ENCODE data around the gene HDDC3.

HDDC3 gene

DNA sequence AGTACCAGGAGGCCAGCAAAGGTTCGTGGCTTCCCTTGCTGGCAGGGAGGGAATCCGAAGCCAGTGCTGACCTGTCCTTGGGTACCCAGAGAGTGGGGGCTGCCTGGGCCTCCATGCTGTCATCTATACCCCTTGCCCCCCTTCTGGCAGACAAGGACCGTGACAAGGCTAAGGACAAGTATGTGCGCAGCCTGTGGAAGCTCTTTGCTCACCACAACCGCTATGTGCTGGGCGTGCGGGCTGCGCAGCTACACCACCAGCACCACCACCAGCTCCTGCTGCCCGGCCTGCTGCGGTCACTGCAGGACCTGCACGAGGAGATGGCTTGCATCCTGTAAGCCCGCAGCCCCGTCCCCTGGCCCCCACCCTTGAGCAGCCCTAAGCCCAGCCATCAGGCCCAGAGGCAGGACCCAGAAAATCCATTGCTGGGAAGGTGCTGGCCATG lies 45.3 kb downstream of the HDDC3 start:
- no peak for FAIRE-seq

DNA sequence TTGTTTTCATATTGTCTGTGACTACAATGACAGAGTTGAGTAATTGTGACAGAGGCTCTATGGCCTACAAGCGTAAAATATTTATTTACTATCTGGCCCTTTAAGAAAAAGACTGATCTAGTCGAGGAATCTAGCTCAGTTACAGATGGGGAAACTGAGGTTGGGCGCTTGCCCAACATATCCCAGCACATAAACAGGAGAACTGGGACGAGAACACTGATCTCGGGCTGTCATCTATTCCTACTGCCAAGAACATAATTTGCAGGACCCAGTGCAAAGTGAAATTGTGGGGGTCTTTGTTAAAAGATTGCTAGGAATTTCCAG lies 46.1 kb downstream of the HDDC3 start:
- FAIRE-seq, result no peak

DNA sequence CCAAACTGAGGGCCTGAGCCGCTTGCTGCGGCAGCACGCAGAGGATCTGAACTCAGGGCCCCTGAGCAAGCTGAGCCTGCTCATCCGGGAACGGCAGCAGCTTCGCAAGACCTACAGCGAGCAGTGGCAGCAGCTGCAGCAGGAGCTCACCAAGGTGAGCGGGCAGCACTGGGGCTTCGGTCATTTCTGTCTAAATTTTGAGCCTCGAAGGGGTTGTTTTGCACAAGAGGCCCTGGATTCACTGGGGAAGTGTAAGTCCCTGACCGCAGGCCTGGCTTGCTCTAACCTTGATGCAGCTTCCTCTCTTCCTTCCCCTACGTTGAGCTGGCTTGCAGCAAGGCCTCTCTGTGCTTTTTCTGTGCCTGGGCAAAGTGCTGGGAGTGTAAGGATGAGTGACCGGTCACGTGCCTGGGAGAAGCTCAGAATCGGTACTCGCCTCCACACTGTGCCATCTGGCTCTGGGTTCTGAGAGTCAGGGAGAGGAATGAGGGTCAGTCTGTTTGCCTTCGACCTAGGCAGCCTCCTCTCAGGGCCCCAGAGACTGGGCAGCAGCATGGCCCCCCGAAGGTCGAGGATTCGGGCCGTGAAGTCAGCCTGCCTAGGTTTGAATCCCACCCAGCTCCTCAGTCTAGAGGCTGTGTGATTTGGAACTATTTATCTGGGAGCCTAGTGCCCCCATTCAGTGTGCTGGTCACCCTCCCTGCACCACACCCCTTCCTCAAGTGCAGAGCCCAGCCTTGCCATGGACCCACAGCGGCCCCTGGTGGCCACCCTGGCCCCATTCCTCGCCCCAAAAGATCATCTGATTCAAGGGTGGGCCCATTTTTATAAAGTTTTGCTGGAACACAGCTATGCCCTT lies 46.7 kb downstream of the HDDC3 start:
- no peak for FAIRE-seq

DNA sequence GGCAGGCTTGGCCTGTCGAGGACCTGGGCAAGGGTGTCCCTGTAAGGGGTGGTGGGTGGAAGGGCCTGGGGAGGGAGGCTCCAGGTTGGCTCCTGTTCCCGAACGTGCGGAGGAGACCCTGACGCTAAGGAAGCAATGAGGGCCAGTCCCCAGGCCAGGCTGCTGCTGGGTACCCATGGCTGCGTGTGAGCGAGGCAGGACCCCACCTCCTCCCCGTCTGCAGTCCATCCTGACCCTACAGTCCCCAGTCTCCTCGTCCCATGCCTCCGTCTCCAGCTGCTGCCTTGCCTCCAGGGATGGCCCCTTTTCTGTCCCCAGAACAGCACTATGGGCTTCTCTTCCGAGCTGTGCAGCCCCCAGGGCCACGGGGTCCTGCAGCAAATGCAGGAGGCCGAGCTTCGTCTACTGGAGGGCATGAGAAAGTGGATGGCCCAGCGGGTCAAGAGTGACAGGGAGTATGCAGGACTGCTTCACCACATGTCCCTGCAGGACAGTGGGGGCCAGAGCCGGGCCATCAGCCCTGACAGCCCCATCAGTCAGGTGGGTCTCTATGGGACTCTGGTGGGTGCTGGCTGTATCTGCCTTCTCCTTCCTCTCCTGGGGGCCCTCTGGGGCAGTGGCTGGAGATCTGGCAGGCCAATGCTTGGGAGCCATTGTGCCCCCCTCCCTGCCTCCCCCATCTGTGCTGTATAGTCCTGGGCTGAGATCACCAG lies 47.5 kb downstream of the HDDC3 start:
- no peak for FAIRE-seq

DNA sequence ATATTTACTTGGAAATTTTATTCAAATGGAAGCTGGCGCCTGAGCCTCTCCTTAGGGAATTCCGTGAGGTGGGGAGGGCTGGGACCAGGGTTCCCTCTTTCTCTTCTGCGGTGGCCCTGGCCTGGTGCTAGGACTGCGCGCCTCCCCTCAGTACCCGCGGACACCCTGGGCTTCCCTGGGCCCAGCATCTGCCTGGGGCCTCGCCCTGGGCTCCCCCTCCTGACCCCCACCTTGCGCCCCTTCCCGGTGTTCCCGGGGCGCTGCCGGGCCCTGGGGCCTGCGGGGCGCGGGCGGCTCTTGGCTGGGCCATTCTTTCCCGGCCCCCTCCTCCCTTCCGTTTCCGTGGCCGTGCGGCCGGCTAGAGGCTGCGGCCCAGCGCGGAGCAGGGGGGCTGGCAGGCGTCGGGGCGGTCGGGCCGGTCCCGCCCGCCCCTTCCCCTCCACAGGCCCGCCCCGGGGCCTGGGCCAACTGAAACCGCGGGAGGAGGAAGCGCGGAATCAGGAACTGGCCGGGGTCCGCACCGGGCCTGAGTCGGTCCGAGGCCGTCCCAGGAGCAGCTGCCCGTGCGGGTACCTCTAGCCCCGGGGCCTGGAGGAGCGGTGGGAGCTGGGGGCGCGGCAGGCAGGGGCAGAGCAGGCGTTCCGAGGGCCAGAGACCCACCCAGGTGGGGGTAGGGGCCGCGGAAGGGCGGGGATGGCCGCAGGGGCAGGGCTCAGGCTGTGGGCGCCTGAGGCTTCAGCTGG lies 48.2 kb downstream of the HDDC3 start, which contains the start of gene FES:
Gene FES (plus strand): TSS at position 529 of the 743 bp plus-strand sequence. CDS start 542 bp downstream, outside the sequence.
- FAIRE-seq, result no peak

DNA sequence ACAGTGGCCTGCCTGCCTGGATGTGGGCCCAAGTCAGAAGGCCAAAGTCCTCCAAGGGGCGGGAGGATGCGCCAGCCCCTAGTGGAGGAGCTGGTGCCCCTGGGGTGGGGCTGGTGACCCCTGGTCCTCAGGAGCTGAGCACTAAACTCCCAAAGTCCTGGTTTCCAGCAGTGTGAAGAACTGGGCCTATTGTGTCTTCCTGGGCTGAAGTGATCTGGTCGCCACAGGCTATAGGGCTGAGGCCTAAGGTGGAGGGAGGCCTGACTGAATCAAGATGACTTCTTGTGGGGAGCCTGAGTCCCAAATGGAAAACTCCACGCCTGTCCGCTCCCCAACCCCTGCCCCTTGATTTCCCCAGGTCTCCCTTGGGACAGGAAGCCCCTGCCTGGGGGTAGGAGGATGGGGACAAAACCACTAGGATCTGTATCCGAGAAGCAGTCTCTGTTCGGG lies 48.8 kb downstream of the HDDC3 start:
- no peak for FAIRE-seq

DNA sequence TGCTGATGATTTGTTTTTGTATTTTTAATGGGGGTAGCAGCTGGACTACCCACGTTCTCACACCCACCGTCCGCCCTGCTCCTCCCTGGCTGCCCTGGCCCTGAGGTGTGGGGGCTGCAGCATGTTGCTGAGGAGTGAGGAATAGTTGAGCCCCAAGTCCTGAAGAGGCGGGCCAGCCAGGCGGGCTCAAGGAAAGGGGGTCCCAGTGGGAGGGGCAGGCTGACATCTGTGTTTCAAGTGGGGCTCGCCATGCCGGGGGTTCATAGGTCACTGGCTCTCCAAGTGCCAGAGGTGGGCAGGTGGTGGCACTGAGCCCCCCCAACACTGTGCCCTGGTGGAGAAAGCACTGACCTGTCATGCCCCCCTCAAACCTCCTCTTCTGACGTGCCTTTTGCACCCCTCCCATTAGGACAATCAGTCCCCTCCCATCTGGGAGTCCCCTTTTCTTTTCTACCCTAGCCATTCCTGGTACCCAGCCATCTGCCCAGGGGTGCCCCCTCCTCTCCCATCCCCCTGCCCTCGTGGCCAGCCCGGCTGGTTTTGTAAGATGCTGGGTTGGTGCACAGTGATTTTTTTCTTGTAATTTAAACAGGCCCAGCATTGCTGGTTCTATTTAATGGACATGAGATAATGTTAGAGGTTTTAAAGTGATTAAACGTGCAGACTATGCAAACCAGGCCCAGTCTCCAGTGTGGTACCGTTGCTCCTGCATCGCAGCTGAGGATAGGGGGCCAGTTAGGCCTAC lies 49.4 kb downstream of the HDDC3 start:
- no peak for FAIRE-seq

DNA sequence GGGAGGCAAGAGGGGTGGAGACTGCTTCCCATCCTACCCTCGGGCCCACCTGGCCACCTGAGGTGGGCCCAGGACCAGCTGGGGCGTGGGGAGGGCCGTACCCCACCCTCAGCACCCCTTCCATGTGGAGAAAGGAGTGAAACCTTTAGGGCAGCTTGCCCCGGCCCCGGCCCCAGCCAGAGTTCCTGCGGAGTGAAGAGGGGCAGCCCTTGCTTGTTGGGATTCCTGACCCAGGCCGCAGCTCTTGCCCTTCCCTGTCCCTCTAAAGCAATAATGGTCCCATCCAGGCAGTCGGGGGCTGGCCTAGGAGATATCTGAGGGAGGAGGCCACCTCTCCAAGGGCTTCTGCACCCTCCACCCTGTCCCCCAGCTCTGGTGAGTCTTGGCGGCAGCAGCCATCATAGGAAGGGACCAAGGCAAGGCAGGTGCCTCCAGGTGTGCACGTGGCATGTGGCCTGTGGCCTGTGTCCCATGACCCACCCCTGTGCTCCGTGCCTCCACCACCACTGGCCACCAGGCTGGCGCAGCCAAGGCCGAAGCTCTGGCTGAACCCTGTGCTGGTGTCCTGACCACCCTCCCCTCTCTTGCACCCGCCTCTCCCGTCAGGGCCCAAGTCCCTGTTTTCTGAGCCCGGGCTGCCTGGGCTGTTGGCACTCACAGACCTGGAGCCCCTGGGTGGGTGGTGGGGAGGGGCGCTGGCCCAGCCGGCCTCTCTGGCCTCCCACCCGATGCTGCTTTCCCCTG lies 50.2 kb downstream of the HDDC3 start:
- no peak for FAIRE-seq

DNA sequence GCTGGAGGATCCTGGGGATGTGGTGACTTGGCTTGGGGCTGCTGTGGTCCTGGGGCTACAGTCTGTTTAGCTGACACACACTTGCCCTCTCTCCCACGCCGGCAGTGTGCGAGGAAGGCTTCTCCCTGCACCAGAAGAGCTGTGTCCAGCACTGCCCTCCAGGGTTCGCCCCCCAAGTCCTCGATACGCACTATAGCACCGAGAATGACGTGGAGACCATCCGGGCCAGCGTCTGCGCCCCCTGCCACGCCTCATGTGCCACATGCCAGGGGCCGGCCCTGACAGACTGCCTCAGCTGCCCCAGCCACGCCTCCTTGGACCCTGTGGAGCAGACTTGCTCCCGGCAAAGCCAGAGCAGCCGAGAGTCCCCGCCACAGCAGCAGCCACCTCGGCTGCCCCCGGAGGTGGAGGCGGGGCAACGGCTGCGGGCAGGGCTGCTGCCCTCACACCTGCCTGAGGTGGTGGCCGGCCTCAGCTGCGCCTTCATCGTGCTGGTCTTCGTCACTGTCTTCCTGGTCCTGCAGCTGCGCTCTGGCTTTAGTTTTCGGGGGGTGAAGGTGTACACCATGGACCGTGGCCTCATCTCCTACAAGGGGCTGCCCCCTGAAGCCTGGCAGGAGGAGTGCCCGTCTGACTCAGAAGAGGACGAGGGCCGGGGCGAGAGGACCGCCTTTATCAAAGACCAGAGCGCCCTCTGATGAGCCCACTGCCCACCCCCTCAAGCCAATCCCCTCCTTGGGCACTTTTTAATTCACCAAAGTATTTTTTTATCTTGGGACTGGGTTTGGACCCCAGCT lies 51.0 kb downstream of the HDDC3 start:
- FAIRE-seq, result no peak

DNA sequence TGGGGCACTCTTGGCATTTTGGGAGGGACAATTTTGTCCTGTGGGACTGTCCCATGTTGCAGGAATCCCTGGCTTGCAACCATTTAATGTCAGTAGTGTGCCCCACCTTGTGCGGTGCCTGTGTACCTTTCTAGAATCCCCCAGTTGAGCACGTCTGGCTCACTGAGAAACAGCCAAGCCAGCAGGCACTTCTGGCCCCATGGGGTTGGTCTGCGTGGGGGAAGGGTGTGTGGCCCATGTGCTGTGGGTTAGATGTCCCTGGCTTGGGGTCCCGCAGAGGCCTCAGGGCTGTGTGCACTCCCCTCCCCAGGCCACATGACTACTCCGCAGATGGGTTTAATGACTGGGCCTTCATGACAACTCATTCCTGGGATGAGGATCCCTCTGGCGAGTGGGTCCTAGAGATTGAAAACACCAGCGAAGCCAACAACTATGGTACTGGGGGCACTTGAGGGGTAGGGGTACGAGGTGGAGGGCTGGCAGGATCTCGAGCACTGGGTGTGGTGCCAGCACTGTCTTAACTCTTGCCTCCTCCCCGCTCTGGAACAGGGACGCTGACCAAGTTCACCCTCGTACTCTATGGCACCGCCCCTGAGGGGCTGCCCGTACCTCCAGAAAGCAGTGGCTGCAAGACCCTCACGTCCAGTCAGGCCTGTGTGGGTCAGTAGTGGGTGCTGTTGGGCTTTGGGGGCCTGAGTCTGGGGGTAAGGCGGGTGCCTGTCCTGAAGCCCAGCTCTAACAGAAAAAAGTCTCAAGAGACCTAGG lies 51.8 kb downstream of the HDDC3 start:
- FAIRE-seq, result no peak

Data from TTC549 (cell line).